SK-N-SH (cell line): Measurements from ENCODE around the gene NAP1L1. TPM values are rescaled to one million over a fixed set of nuclear protein-coding genes. Genes with fewer than 3 reads are reported as not detected.

Experiments
- CTCF ChIA-PET: fragments of 300-600, 350-600 bp; formaldehyde crosslinking; extraction: SDS; loops from one replicate; lab custom pipeline; 2021; lab: Yijun Ruan, JAX
- POLR2A ChIA-PET: fragments of 350-600 bp; sonication (Branson Sonifier 250); formaldehyde crosslinking; extraction: SDS; loops from one replicate; lab custom pipeline; 2020; ENCODE audit warnings: antibody characterized with exemption, inconsistent platforms; lab: Yijun Ruan, JAX
- DNase-seq: peaks from one replicate; pipeline ENCODE4 v3.0.0; 2012
- H2AFZ ChIP-seq: fragments of 200-600 bp; sonication (generic); 2 replicates; pipeline ENCODE4 v1.8.1; 2016; ENCODE audit warnings: antibody characterized with exemption, mild to moderate bottlenecking, low read depth
- H3F3A ChIP-seq: fragments of 200-600 bp; sonication (generic); replicated peaks from 2 replicates; pipeline ENCODE3; 2016; ENCODE audit warnings: antibody characterized with exemption, mild to moderate bottlenecking; ENCODE audit not compliant: insufficient read depth
- H3K27ac ChIP-seq, 2 experiments: fragments of 200-500 bp in 1 of 2; fragments of 200-600 bp in 1 of 2; sonication (Bioruptor generic) in 1 of 2; sonication (generic), shearing (Covaris generic) in 1 of 2; 2 replicates each; pipeline versions ENCODE4 v1.5.1 to v1.6.1; 2014 to 2016; ENCODE audit warnings: low read depth in 2 of 2, inconsistent platforms in 1 of 2, low read length in 1 of 2, mild to moderate bottlenecking in 1 of 2, mixed read lengths in 1 of 2
- H3K27me3 ChIP-seq: fragments of 200-600 bp; sonication (generic), shearing (Covaris generic); 2 replicates; pipeline ENCODE4 v1.6.1; 2016; ENCODE audit warnings: mixed run types; ENCODE audit not compliant: insufficient read depth
- H3K36me3 ChIP-seq, 2 experiments: fragments of 200-500 bp in 1 of 2; fragments of 200-600 bp in 1 of 2; sonication (Bioruptor generic) in 1 of 2; sonication (generic) in 1 of 2; replicated peaks in 1 of 2; 2 replicates each; pipeline versions ENCODE3 to v1.5.1; 2014 to 2016; ENCODE audit warnings: low read length in 1 of 2, mild to moderate bottlenecking in 1 of 2; ENCODE audit not compliant: insufficient read depth in 2 of 2, control insufficient read depth in 1 of 2
- H3K4me1 ChIP-seq, 2 experiments: fragments of 200-500 bp in 1 of 2; fragments of 200-600 bp in 1 of 2; sonication (Bioruptor generic) in 1 of 2; sonication (generic), shearing (Covaris generic) in 1 of 2; 2 replicates each; pipeline versions ENCODE4 v1.5.1 to v1.6.1; 2014 to 2016; ENCODE audit warnings: low read depth in 1 of 2, low read length in 1 of 2, mixed run types in 1 of 2; ENCODE audit not compliant: insufficient read depth in 2 of 2, control insufficient read depth in 1 of 2
- H3K4me2 ChIP-seq: fragments of 200-600 bp; sonication (generic), shearing (Covaris generic); 2 replicates; pipeline ENCODE4 v1.6.1; 2017; ENCODE audit warnings: mixed run types
- H3K4me3 ChIP-seq, 2 experiments: fragments of 200-500 bp in 1 of 2; fragments of 200-600 bp in 1 of 2; sonication (Bioruptor generic) in 1 of 2; sonication (generic), shearing (Covaris generic) in 1 of 2; 2 replicates each; pipeline versions ENCODE4 v1.5.1 to v1.8.1; 2014 to 2016; ENCODE audit warnings: low read depth in 2 of 2, inconsistent platforms in 1 of 2, low read length in 1 of 2, mild to moderate bottlenecking in 1 of 2, mixed read lengths in 1 of 2, moderate library complexity in 1 of 2
- H3K79me2 ChIP-seq: fragments of 200-600 bp; sonication (generic); 2 replicates; pipeline ENCODE4 v1.8.1; 2017; ENCODE audit warnings: mild to moderate bottlenecking; ENCODE audit not compliant: insufficient read depth
- H3K9ac ChIP-seq: fragments of 200-600 bp; sonication (generic); 2 replicates; pipeline ENCODE4 v1.6.1; 2017; ENCODE audit warnings: mixed run types
- H3K9me2 ChIP-seq: fragments of 200-600 bp; sonication (generic); 2 replicates; pipeline ENCODE4 v1.6.1; 2017; ENCODE audit warnings: mixed run types
- H3K9me3 ChIP-seq: fragments of 200-600 bp; sonication (generic); 2 replicates; pipeline ENCODE4 v1.6.1; 2017; ENCODE audit warnings: mixed run types, mild to moderate bottlenecking, moderate library complexity
- H4K20me1 ChIP-seq: fragments of 200-600 bp; sonication (generic); 2 replicates; pipeline ENCODE4 v1.6.1; 2017; ENCODE audit warnings: mild to moderate bottlenecking, mixed run types; ENCODE audit not compliant: insufficient read depth
- CHD2 ChIP-seq: fragments of 150-350 bp; IDR thresholded peaks from 2 replicates; pipeline ENCODE4 v1.6.1; 2018; ENCODE audit warnings: low read length; ENCODE audit not compliant: partially characterized antibody
- CTCF ChIP-seq: fragments of 200-600 bp; sonication (generic); IDR thresholded peaks from 2 replicates; pipeline ENCODE4 v1.6.1; 2017; ENCODE audit warnings: antibody characterized with exemption, mild to moderate bottlenecking, moderate library complexity
- ELF1 ChIP-seq: IDR thresholded peaks from 2 replicates; pipeline ENCODE4 v1.4.0; 2012
- FOXM1 ChIP-seq: IDR thresholded peaks from 2 replicates; pipeline ENCODE4 v1.4.0; 2012; ENCODE audit warnings: low read depth, mild to moderate bottlenecking
- GABPA ChIP-seq: IDR thresholded peaks from 2 replicates; pipeline ENCODE4 v1.4.0; 2012; ENCODE audit warnings: low read depth, mild to moderate bottlenecking
- IRF3 ChIP-seq: fragments of 150-350 bp; IDR thresholded peaks from 2 replicates; pipeline ENCODE4 v1.6.1; 2016; ENCODE audit warnings: mild to moderate bottlenecking, low read depth, low read length
- JUND ChIP-seq: IDR thresholded peaks from 2 replicates; pipeline ENCODE4 v1.4.0; 2012
- MXI1 ChIP-seq: IDR thresholded peaks from 2 replicates; pipeline ENCODE4 v1.6.1; 2012; ENCODE audit warnings: mild to moderate bottlenecking, low read depth, low read length, improper control_type of control experiment
- POLR2AphosphoS5 ChIP-seq: IDR thresholded peaks from 2 replicates; pipeline ENCODE4 v1.6.1; 2012; ENCODE audit warnings: low read depth, low read length
- RAD21 ChIP-seq: IDR thresholded peaks from 2 replicates; pipeline ENCODE4 v1.6.1; 2012; ENCODE audit warnings: mild to moderate bottlenecking, low read length
- SIN3A ChIP-seq: IDR thresholded peaks from 2 replicates; pipeline ENCODE4 v1.6.1; 2012; ENCODE audit warnings: low read depth, mild to moderate bottlenecking, low read length, moderate library complexity, borderline replicate concordance
- SMC3 ChIP-seq: IDR thresholded peaks from 2 replicates; pipeline ENCODE4 v1.6.1; 2012; ENCODE audit warnings: low read depth, low read length, improper control_type of control experiment
- TCF12 ChIP-seq: IDR thresholded peaks from 2 replicates; pipeline ENCODE4 v1.4.0; 2012
- TEAD4 ChIP-seq: IDR thresholded peaks from 2 replicates; pipeline ENCODE4 v1.4.0; 2012; ENCODE audit warnings: mild to moderate bottlenecking, borderline replicate concordance; ENCODE audit not compliant: insufficient read depth
- YY1 ChIP-seq: IDR thresholded peaks from 2 replicates; pipeline ENCODE4 v1.4.0; 2012; ENCODE audit warnings: low read depth, mild to moderate bottlenecking
- WGBS: methylation state at CpG from one replicate; pipeline ENCODE4 v1.1.6; 2017; ENCODE audit warnings: low lambda C conversion rate; 5-methylcytosine and 5-hydroxymethylcytosine counted together
- polyA plus RNA-seq, 3 experiments: library from polyadenylated mRNA; depleted of rRNA; stranded (reverse); fragments of >200 nt; gene quantifications; 2 replicates each; pipeline ENCODE4 v1.2.3, GENCODE V29; 2012

NAP1L1 gene
- polyA plus RNA-seq, 1 of the 3 experiments (the other 2 are of a cell fraction) = 197 TPM

- no peak for TF ChIP-seq IRF3
- TF ChIP-seq ELF1 = no peak
Observed at GRCh38 chr12:76040461-76040860, 44.0 kb downstream of the NAP1L1 start (continued).

- ChIA-PET CTCF (interaction anchor here (1.5 to 12.5 kb wide), 6 partner anchors 17 to 509 kb away, joined by 4 to 166 read pairs (median 11); no protein-coding TSS in a partner anchor), POLR2A (no interaction called here)
- H3K9me3 ChIP-seq = no peaks in the 10 kb centered on the region
- no peak overlapping the region for H3K4me3 ChIP-seq
- H3K4me2 ChIP-seq = no peak overlapping the region
- peaks cover 7 to 16% of the 10 kb centered on the region in 2 experiments for H3K36me3 ChIP-seq
- H3K27ac ChIP-seq = peak overlapping the region in 1 of 2 experiments; percentile 14; a peak in 1 of 4 replicates
- 60% methylated on average over 2 of the region's 2 CpGs for WGBS
- H3K4me1 ChIP-seq = peaks cover 0 to 14% of the 10 kb centered on the region in 2 experiments; a peak in 1 of 4 replicates
- H3K9ac ChIP-seq = no peak overlapping the region
- H3K27me3 ChIP-seq = no peaks in the 10 kb centered on the region
- no peaks in the 10 kb centered on the region for H3K9me2 ChIP-seq
- no peak for DNase-seq
- no peak for TF ChIP-seq SMC3
- peak; percentile 20; the same call in 1 of the 2 replicates for TF ChIP-seq POLR2AphosphoS5
- H3K79me2 ChIP-seq = no peaks in the 10 kb centered on the region; the same call in 1 of the 2 replicates
- H2AFZ ChIP-seq = no peak overlapping the region
- H3F3A ChIP-seq = peaks cover 68% of the 10 kb centered on the region
- no peaks in the 10 kb centered on the region for H4K20me1 ChIP-seq
Observed at GRCh38 chr12:76038176-76038575, 46.3 kb downstream of the NAP1L1 start.

GRCh38 chr12:76037130-76038103 lies 47.1 kb downstream of the NAP1L1 start:
- peaks cover 0 to 22% of the 10 kb centered on the region in 2 experiments; a peak in 3 of 4 replicates for H3K4me1 ChIP-seq
- DNase-seq = peak; percentile 59
- CTCF ChIA-PET = interaction anchor here (0.6 to 12.5 kb wide), 38 partner anchors 10 to 552 kb away, joined by 3 to 166 read pairs (median 4); partner anchors contain the start of gene BBS10
- no peak overlapping the region for H3K4me3 ChIP-seq
- 52% methylated on average over 13 of the region's 13 CpGs for WGBS
- no peak overlapping the region for H2AFZ ChIP-seq
- no peaks in the 10 kb centered on the region for H4K20me1 ChIP-seq
- H3K9me2 ChIP-seq = no peaks in the 10 kb centered on the region
- H3K27me3 ChIP-seq = no peaks in the 10 kb centered on the region
- H3K36me3 ChIP-seq = peaks cover 7 to 9% of the 10 kb centered on the region in 2 experiments
- H3K4me2 ChIP-seq = no peak overlapping the region
- peak; percentile 95 for TF ChIP-seq RAD21
- TF ChIP-seq GABPA = no peak
- no peak for TF ChIP-seq ELF1
- no peak for TF ChIP-seq MXI1
- TF ChIP-seq POLR2AphosphoS5 = peak; percentile 33; the same call in 1 of the 2 replicates
- no peak for TF ChIP-seq TEAD4
- TF ChIP-seq CTCF = peak; percentile 92
- TF ChIP-seq FOXM1 = no peak
- no peak for TF ChIP-seq TCF12
- 0 out of 2 replicates have a peak, but pooled peaks have one; percentile 6 for TF ChIP-seq JUND
- TF ChIP-seq SIN3A = no peak
- TF ChIP-seq CHD2 = no peak
- TF ChIP-seq SMC3 = peak; percentile 89
- TF ChIP-seq YY1 = no peak
- no peak overlapping the region for H3K9ac ChIP-seq
- no peaks in the 10 kb centered on the region for H3K9me3 ChIP-seq
- peak overlapping the region in 1 of 2 experiments; percentile 14; a peak in 2 of 4 replicates for H3K27ac ChIP-seq
- POLR2A ChIA-PET = interaction anchor here (0.6 to 0.9 kb wide), 2 partner anchors 507 to 511 kb away, joined by 3 read pairs; no protein-coding TSS in a partner anchor
- peaks cover 71% of the 10 kb centered on the region for H3F3A ChIP-seq
- H3K79me2 ChIP-seq = no peaks in the 10 kb centered on the region
